Gastroesophageal sphincter (tissue), 4 donors: ENCODE measurements around the gene ARNT2. TPM values are rescaled to one million over a fixed set of nuclear protein-coding genes. Genes with fewer than 3 reads are reported as not detected.

Source experiments
- ATAC-seq: fragments of 150-250 bp; one replicate; pipeline ENCODE4 v1.9.1; 2016; ENCODE audit warnings: mild to moderate bottlenecking, moderate library complexity
- H3K27ac ChIP-seq, 4 donors: fragments of 200-600 bp; sonication (generic) in 3 of 4; 1 replicate in 3 of 4; 2 replicates in 1 of 4; pipeline ENCODE4 v1.5.1; 2016 to 2019
- H3K27me3 ChIP-seq: fragments of 200-600 bp; sonication (generic); one replicate; pipeline ENCODE4 v1.5.1; 2019
- H3K36me3 ChIP-seq, 2 donors: fragments of 200-600 bp; sonication (generic); one replicate each; pipeline ENCODE4 v1.5.1; 2019; ENCODE audit warnings: control low read depth in 1 of 2
- H3K4me1 ChIP-seq, 3 donors: fragments of 200-600 bp; sonication (generic); 1 replicate in 2 of 3; 2 replicates in 1 of 3; pipeline ENCODE4 v1.5.1; 2016 to 2019; ENCODE audit warnings: control low read depth in 2 of 3
- H3K4me3 ChIP-seq, 2 donors: fragments of 200-600 bp; sonication (generic); one replicate each; pipeline ENCODE4 v1.5.1; 2019; ENCODE audit warnings: mild to moderate bottlenecking in 1 of 2, moderate library complexity in 1 of 2
- H3K9me3 ChIP-seq, 3 donors: fragments of 200-600 bp; sonication (generic); one replicate each; pipeline ENCODE4 v1.5.1; 2017 to 2019; ENCODE audit warnings: control low read depth in 2 of 3
- CTCF ChIP-seq, 4 experiments: fragments of 200-600 bp in 2 of 4; fragments of 450-650 bp in 2 of 4; sonication (generic) in 1 of 4; IDR thresholded peaks; one replicate each; pipeline ENCODE4 v1.5.1; 2017 to 2019; ENCODE audit warnings: antibody characterized with exemption in 4 of 4, mild to moderate bottlenecking in 2 of 4, moderate library complexity in 2 of 4
- EP300 ChIP-seq: sonication (generic); formaldehyde crosslinking; IDR thresholded peaks from one replicate; pipeline ENCODE4 v1.6.1; 2017; ENCODE audit warnings: antibody characterized with exemption, mild to moderate bottlenecking
- POLR2A ChIP-seq, 2 donors: fragments of 450-650 bp; IDR thresholded peaks; one replicate each; pipeline ENCODE4 v1.6.1; 2017; ENCODE audit warnings: antibody characterized with exemption in 2 of 2, mild to moderate bottlenecking in 2 of 2, moderate library complexity in 1 of 2
- POLR2AphosphoS5 ChIP-seq: sonication (generic); formaldehyde crosslinking; IDR thresholded peaks from one replicate; pipeline ENCODE4 v1.6.1; 2017; ENCODE audit warnings: antibody characterized with exemption
- WGBS, 2 donors: methylation state at CpG; one replicate each; pipeline ENCODE4 v1.1.5; 2018; ENCODE audit warnings: low coverage in 1 of 2; 5-methylcytosine and 5-hydroxymethylcytosine counted together
- total RNA-seq, 4 donors: library from RNA; depleted of rRNA; stranded (reverse); fragments of >200 nt; gene quantifications; one replicate each; pipeline ENCODE4 v1.1.0, GENCODE V29; 2016

Gene ARNT2
- total RNA-seq, 4 donors from 2014 or later = 6.7 to 11.6 (median 9.4) TPM

GRCh38 chr15:80565398-80565797 is 161.2 kb downstream of the ARNT2 start:
- no peak for ATAC-seq
- peaks cover 0 to 10% (median 0%) of the 10 kb centered on the region in 3 donors for H3K4me1 ChIP-seq
- H3K4me3 ChIP-seq = no peak overlapping the region
- WGBS, 2 donors = 100% methylated on average over 1 of the region's 1 CpG; no CpG with 5 or more reads in 1 of the 2 donors
- H3K27ac ChIP-seq = no peak overlapping the region
- no peaks in the 10 kb centered on the region for H3K27me3 ChIP-seq
- TF ChIP-seq CTCF (IDR thresholded peaks at IDR 0.05) (no peak), POLR2A (IDR thresholded peaks at IDR 0.05) (no peak), POLR2AphosphoS5 (no peak), EP300 (no peak)
- no peaks in the 10 kb centered on the region for H3K9me3 ChIP-seq
- peaks cover 0 to 31% of the 10 kb centered on the region in 2 donors for H3K36me3 ChIP-seq

DNA sequence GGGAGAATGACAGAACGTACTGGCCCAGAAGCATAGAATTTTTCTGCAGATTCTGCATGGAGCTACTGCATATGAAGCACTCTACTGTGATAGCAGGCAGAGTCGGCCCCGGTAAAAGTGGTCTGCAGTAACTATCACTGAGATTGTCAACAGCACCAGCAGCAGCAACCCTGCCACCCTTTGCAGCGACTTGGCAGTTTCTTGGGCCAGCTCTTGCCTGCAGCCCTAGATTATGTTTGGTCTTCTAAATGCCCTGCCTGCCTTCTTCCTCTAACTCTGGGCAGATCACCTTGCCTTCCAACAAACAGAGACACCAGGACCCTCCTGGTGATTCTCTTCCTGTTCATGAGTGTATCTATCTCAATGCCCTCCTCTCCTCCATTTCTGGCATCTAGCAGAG is 161.8 kb downstream of the ARNT2 start:
- no peak for ATAC-seq
- TF ChIP-seq EP300 (no peak), POLR2A (IDR thresholded peaks at IDR 0.05) (no peak), CTCF (IDR thresholded peaks at IDR 0.05) (no peak), POLR2AphosphoS5 (no peak)
- H3K27me3 ChIP-seq = no peaks in the 10 kb centered on the region

DNA sequence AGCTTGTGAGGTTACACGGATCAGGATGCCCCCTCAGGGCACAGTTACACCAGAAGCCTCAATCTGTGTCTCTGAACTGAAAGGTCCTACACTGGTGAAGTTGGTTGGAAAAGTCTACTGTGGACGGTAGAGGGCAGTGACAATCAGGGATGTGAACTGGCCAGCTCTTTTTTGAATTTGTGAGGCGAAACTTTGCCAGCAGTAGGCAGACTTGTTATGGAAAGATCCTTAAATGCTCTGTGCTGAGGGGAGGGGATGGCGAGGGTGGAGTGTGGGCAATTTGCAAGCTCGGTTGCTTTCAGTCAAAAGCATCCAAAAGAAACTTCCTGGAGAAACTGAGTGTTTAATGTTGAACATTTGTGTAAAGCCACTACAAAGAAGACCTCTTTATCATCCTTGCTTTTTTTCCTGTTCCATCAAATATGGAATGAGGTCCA is 163.6 kb downstream of the ARNT2 start:
- WGBS, 2 donors = 0% methylated on average over 3 of the region's 5 CpGs
- ATAC-seq = peak; percentile 68
- peaks cover 0 to 10% (median 0%) of the 10 kb centered on the region in 3 donors for H3K4me1 ChIP-seq
- no peaks in the 10 kb centered on the region for H3K27me3 ChIP-seq
- no peak overlapping the region for H3K4me3 ChIP-seq
- H3K9me3 ChIP-seq = no peaks in the 10 kb centered on the region
- TF ChIP-seq POLR2A (IDR thresholded peaks at IDR 0.05) (no peak), POLR2AphosphoS5 (no peak), CTCF (IDR thresholded peaks at IDR 0.05) (peak in 3 of 4 experiments; percentile 73 to 76 (median 75)), EP300 (no peak)
- H3K36me3 ChIP-seq = peaks cover 0 to 30% of the 10 kb centered on the region in 2 donors
- no peak overlapping the region for H3K27ac ChIP-seq

More for the DNA sequence above, 161.8 kb downstream of the ARNT2 start:
- H3K9me3 ChIP-seq = no peaks in the 10 kb centered on the region
- H3K36me3 ChIP-seq = peaks cover 0 to 31% of the 10 kb centered on the region in 2 donors
- 100% methylated on average over 2 of the region's 4 CpGs; no CpG with 5 or more reads in 1 of the 2 donors for WGBS, 2 donors
- no peak overlapping the region for H3K4me3 ChIP-seq
- H3K27ac ChIP-seq = no peak overlapping the region
- peaks cover 0 to 10% (median 0%) of the 10 kb centered on the region in 3 donors for H3K4me1 ChIP-seq

GRCh38 chr15:80568298-80568697 is 164.1 kb downstream of the ARNT2 start:
- H3K4me3 ChIP-seq = no peak overlapping the region
- no peaks in the 10 kb centered on the region for H3K9me3 ChIP-seq
- TF ChIP-seq POLR2A (IDR thresholded peaks at IDR 0.05) (no peak), EP300 (no peak), POLR2AphosphoS5 (no peak), CTCF (IDR thresholded peaks at IDR 0.05) (no peak)
- peaks cover 0 to 10% (median 0%) of the 10 kb centered on the region in 3 donors for H3K4me1 ChIP-seq
- ATAC-seq = no peak
- whole genome bisulfite sequencing, 2 donors = 29 to 48% methylated on average over 1 to 4 of the region's 8 CpGs
- no peak overlapping the region for H3K27ac ChIP-seq
- peaks cover 0 to 25% of the 10 kb centered on the region in 2 donors for H3K36me3 ChIP-seq
- no peaks in the 10 kb centered on the region for H3K27me3 ChIP-seq

- no peaks in the 10 kb centered on the region for H3K9me3 ChIP-seq
- H3K36me3 ChIP-seq = peaks cover 0 to 18% of the 10 kb centered on the region in 2 donors
- no peak overlapping the region for H3K27ac ChIP-seq
- ATAC-seq = no peak
- H3K27me3 ChIP-seq = no peaks in the 10 kb centered on the region
- 77 to 88% methylated on average over 11 to 16 of the region's 20 CpGs for WGBS, 2 donors
- no peak overlapping the region for H3K4me3 ChIP-seq
- TF ChIP-seq CTCF (IDR thresholded peaks at IDR 0.05) = no peak
- TF ChIP-seq POLR2AphosphoS5 = no peak
- TF ChIP-seq EP300 = no peak
- no peak for TF ChIP-seq POLR2A (IDR thresholded peaks at IDR 0.05)
- H3K4me1 ChIP-seq = peaks cover 0 to 10% (median 0%) of the 10 kb centered on the region in 3 donors
These were observed 164.9 kb downstream of the ARNT2 start for GRCh38 chr15:80568876-80569605.
